Subcutaneous adipose tissue (tissue), 4 donors: ENCODE data around the gene NOD2. TPM values are rescaled to one million over a fixed set of nuclear protein-coding genes. Genes with fewer than 3 reads are reported as not detected.

Source experiments
- total RNA-seq, 4 donors: library from RNA; depleted of rRNA; stranded (reverse); fragments of >200 nt; gene quantifications; one replicate each; pipeline ENCODE4 v1.1.0, GENCODE V29; 2016
- TF ChIP-seq, protein P1 (sequence below): fragments of 450-650 bp; IDR thresholded peaks from one replicate; pipeline ENCODE4 v1.5.1; 2016; ENCODE audit warnings: low read depth, mild to moderate bottlenecking, control low read depth, antibody characterized with exemption, moderate library complexity

Gene NOD2
- total RNA-seq, 4 donors from 2014 or later: 0.94 to 10.2 (median 3.1) TPM

DNA sequence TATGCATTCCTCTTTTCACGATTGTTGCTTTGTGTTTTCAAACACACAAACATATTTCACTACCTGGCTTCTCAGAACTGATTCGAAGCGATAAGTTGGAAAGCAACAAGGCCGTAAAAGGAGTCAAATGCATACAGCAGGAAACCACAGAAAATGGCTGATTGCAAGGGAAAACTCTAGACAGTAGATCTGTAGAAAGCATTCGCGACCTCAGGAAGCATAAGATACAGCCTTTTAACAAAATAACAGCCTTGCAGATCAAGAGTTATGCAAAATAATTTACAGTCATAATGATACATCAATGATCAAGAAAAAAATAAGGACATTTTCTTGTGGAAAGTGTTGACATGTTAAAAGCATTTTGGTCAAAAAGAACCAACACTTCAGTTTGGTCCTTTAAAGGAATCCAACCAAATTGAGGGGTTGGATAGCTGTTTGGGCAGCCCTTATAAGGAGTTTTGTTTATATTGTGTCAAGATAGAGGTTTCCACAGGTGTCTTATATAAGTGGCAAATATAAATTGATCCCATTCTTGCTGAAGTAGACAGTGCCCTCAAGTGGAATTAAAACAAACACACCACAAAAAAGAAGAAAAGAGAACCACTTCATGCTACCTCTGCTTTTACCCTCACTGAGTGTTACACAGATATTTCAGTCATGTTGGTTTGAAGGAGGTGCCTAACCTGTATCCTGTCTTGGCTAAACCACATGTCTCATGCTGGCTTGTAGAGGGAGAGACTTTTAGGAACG lies 54.0 kb downstream of the NOD2 start:
- TF ChIP-seq, protein P1, sequence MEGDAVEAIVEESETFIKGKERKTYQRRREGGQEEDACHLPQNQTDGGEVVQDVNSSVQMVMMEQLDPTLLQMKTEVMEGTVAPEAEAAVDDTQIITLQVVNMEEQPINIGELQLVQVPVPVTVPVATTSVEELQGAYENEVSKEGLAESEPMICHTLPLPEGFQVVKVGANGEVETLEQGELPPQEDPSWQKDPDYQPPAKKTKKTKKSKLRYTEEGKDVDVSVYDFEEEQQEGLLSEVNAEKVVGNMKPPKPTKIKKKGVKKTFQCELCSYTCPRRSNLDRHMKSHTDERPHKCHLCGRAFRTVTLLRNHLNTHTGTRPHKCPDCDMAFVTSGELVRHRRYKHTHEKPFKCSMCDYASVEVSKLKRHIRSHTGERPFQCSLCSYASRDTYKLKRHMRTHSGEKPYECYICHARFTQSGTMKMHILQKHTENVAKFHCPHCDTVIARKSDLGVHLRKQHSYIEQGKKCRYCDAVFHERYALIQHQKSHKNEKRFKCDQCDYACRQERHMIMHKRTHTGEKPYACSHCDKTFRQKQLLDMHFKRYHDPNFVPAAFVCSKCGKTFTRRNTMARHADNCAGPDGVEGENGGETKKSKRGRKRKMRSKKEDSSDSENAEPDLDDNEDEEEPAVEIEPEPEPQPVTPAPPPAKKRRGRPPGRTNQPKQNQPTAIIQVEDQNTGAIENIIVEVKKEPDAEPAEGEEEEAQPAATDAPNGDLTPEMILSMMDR: no peak

DNA sequence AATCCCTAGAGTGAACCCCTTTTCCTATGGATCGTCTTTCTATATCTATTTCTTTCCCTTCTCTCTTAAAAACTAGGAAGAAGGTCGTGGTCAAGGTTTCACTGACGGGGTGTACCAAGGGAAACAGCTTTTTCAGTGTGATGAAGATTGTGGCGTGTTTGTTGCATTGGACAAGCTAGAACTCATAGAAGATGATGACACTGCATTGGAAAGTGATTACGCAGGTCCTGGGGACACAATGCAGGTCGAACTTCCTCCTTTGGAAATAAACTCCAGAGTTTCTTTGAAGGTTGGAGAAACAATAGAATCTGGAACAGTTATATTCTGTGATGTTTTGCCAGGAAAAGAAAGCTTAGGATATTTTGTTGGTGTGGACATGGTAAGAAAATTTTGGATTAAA lies 58.1 kb downstream of the NOD2 start:
- TF ChIP-seq, protein P1: no peak

DNA sequence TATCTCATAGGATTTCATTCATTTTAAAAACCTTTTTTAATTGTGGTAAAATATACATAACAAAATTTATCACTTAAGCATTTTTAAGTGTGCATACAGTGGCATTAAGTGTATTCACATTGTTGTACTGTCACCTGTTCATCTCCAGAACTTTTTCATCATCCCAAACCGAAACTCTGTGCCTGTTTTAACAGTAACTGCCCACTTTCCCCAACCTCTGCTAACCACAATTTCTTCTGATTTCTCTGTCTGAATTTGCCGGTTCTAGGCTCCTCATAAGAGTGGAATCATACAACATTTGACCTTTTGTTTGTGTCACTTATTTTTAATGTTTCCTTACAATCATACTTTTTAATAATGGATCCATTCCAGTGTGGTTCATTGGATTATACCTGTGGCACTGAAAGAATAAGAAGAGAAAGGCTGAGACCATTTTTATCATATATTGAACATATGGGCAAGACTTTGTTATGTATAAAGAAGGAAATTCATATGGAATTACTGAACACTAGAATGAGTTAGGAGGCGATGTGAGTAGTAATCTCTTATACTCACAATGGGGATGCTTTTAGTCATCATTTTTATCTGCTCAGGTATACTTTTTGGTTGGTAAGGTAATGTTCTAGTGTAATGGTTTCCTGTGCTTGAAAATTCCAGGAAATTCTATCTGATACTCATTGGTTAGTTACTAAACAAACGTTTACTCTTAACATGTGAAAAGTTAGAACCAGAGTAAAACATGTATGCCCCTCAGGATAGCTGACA lies 59.2 kb downstream of the NOD2 start:
- TF ChIP-seq, protein P1: no peak

DNA sequence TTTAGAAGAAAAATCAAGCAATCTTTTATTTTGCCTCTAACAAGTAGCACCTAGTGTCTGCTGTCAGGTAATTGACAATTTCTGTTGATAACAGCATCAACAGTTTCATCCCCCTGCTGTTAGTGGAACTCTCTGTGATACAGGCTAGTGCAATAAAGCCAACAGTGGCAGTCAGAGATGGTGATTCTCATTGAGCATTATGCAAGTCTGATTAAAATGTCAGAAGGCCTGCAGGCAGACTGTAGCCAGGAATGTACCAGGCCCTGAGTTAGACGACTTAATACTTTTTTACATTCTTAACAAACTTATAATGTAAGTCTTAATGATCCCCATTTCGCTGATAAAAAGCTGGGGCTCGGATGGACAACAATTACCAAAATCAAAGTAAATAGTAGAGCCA lies 63.1 kb downstream of the NOD2 start:
- TF ChIP-seq, protein P1: no peak

DNA sequence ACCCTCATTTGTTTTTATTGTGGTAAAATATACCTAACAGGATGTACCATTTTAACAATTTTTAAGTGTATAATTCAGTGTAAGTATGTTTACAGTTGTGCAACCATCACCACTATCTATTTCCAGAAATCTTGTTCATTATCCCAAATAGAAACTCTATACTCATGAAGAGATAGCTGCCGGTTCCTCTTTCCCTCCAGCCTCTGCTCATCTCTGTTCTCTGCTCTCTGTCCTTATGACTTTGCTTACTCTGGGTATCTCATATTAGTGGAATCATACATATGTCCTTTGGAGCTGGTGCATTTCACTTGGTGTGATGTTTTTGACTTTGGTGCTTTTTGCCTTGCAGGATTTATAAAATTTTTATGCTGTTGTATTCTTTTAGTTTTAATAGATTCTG lies 67.9 kb downstream of the NOD2 start:
- TF ChIP-seq, protein P1: no peak

DNA sequence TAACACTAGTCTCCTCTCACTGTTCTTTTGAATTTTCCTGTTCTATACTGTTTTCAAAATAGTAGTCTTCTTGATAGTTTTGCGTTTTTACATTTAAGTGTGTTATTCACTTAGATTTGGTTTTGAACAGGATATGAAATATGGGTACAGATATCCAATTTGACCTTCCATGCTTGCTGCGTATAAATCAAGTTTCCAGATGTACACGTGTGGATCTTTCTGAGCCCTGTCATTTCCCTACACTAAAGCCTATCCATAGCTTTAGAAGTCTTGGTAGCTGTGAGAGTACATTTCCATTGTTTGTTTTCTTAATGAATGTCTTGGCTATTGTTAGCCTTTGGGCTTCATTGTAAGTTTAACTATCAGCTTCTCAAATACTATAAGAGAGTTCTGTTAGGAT lies 68.8 kb downstream of the NOD2 start:
- TF ChIP-seq, protein P1: no peak

DNA sequence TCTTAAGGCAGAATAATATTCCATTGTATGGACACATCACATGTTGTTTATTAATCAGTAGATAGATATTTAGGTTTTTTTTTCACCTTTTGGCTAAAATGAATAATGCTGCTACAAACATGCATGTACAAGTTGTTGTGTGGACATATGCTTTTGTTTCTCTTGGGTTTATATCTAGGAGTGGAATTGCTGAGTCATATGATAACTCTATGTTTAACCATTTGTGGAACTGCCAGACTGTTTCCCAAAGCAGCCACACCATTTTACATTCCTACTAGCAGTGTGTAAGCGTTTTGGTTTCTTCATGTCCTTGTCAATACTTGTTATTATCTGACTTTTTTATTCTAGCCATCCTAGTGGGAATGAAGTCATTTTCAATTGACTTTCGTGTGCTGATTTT lies 69.8 kb downstream of the NOD2 start:
- TF ChIP-seq, protein P1: no peak
